HCT116 (cell line): Measurements from ENCODE around the gene MAP2K3. TPM values are rescaled to one million over a fixed set of nuclear protein-coding genes. Genes with fewer than 3 reads are reported as not detected.

ENCODE experiments used
- ATAC-seq: fragments of 200-7000 bp; cut with Tn5 transposase; 2 replicates; pipeline ENCODE4 v1.9.1; 2020; ENCODE audit warnings: mild to moderate bottlenecking, moderate library complexity
- BruUV-seq: library from RNA; stranded (reverse); fragments of 400-500 nt; replicated peaks from 2 replicates; lab custom pipeline; 2021; lab: Mats Ljungman, UMichigan
- CTCF ChIA-PET: fragments of 300-600 bp; sonication (Branson Sonifier 250); formaldehyde crosslinking; loops from one replicate; lab custom pipeline; 2021; ENCODE audit warnings: antibody characterized with exemption; lab: Charles Lee
- POLR2A ChIA-PET: fragments of 300-600, 350-600 bp; sonication (Branson Sonifier 250); formaldehyde crosslinking; loops from one replicate; lab custom pipeline; 2021; ENCODE audit warnings: antibody characterized with exemption; lab: Charles Lee
- RAD21 ChIA-PET, 2 experiments: fragments of 300-600 bp; sonication (Branson Sonifier 250); formaldehyde crosslinking; loops; one replicate each; lab custom pipeline; 2023; ENCODE audit warnings: low total read pairs in 2 of 2; ENCODE audit not compliant: uncharacterized antibody in 2 of 2, unreplicated experiment in 2 of 2, low non-redundant PET in 1 of 2; lab: Charles Lee
- DNase-seq: peaks from one replicate; pipeline ENCODE4 v3.0.0-alpha.2; 2010; ENCODE audit warnings: low read depth, low spot score
- H2AFZ ChIP-seq: fragments of 200-600 bp; shearing (Covaris generic), sonication (generic); 2 replicates; pipeline ENCODE4 v1.6.1; 2017; ENCODE audit warnings: low read depth, mixed run types, mixed read lengths, antibody characterized with exemption, low read length; ENCODE audit not compliant: poor library complexity, severe bottlenecking
- H3K27ac ChIP-seq: 2 replicates; pipeline ENCODE4 v1.5.1; 2012; ENCODE audit warnings: low read depth, low read length
- H3K27me3 ChIP-seq: fragments of 200-600 bp; sonication (generic); 2 replicates; pipeline ENCODE4 v1.6.1; 2016; ENCODE audit warnings: mixed run types, low read length, mixed read lengths; ENCODE audit not compliant: insufficient read depth
- H3K36me3 ChIP-seq, 2 experiments: fragments of 200-500 bp in 1 of 2; fragments of 200-600 bp in 1 of 2; sonication (Bioruptor generic) in 1 of 2; sonication (generic) in 1 of 2; 2 replicates each; pipeline versions ENCODE4 v1.5.1 to v1.6.1; 2014 to 2016; ENCODE audit warnings: low read length in 2 of 2, inconsistent platforms in 1 of 2, mixed read lengths in 1 of 2, mixed run types in 1 of 2; ENCODE audit not compliant: insufficient read depth in 2 of 2, control insufficient read depth in 1 of 2
- H3K4me1 ChIP-seq, 2 experiments: fragments of 200-600 bp in 1 of 2; sonication (generic) in 1 of 2; 2 replicates each; pipeline versions ENCODE4 v1.5.1 to v1.6.1; 2012 to 2017; ENCODE audit warnings: low read length in 2 of 2, inconsistent platforms in 1 of 2, mild to moderate bottlenecking in 1 of 2, mixed read lengths in 1 of 2, mixed run types in 1 of 2, moderate library complexity in 1 of 2; ENCODE audit not compliant: insufficient read depth in 2 of 2, control insufficient read depth in 1 of 2
- H3K4me2 ChIP-seq: fragments of 200-600 bp; sonication (generic); 2 replicates; pipeline ENCODE4 v1.6.1; 2017; ENCODE audit warnings: mixed run types, low read length, mixed read lengths
- H3K4me3 ChIP-seq, 2 experiments: fragments of 200-600 bp in 1 of 2; sonication (generic) in 1 of 2; replicated peaks in 1 of 2; 2 replicates each; pipeline ENCODE4 v1.5.1; 2011 to 2016; ENCODE audit warnings: low read length in 2 of 2, control low read depth in 1 of 2, low read depth in 1 of 2, mild to moderate bottlenecking in 1 of 2, mixed read lengths in 1 of 2, mixed run types in 1 of 2
- H3K79me2 ChIP-seq: fragments of 200-600 bp; sonication (generic); 2 replicates; pipeline ENCODE4 v1.6.1; 2017; ENCODE audit warnings: mild to moderate bottlenecking, mixed run types, low read length, moderate library complexity, mixed read lengths; ENCODE audit not compliant: insufficient read depth
- H3K9ac ChIP-seq: fragments of 200-600 bp; sonication (generic); 2 replicates; pipeline ENCODE4 v1.6.1; 2016; ENCODE audit warnings: low read length, mixed read lengths
- H3K9me2 ChIP-seq: fragments of 200-600 bp; sonication (generic), shearing (Covaris generic); 2 replicates; pipeline ENCODE4 v1.6.1; 2017; ENCODE audit warnings: mixed run types, mild to moderate bottlenecking, moderate library complexity; ENCODE audit not compliant: insufficient read depth
- H3K9me3 ChIP-seq, 2 experiments: fragments of 200-500 bp in 1 of 2; fragments of 200-600 bp in 1 of 2; sonication (Bioruptor generic) in 1 of 2; sonication (generic) in 1 of 2; 2 replicates each; pipeline ENCODE4 v1.6.1; 2014 to 2017; ENCODE audit warnings: low read length in 2 of 2, mixed read lengths in 2 of 2, inconsistent platforms in 1 of 2, low read depth in 1 of 2, mild to moderate bottlenecking in 1 of 2, mixed run types in 1 of 2, moderate library complexity in 1 of 2; ENCODE audit not compliant: control insufficient read depth in 1 of 2, insufficient read depth in 1 of 2
- H4K20me1 ChIP-seq: fragments of 200-600 bp; sonication (generic), shearing (Covaris generic); 2 replicates; pipeline ENCODE4 v1.6.1; 2017; ENCODE audit warnings: mixed run types, mild to moderate bottlenecking, moderate library complexity; ENCODE audit not compliant: insufficient read depth
- CBX3 ChIP-seq: IDR thresholded peaks from 2 replicates; pipeline ENCODE4 v1.6.1; 2012; ENCODE audit warnings: low read depth
- CEBPB ChIP-seq: IDR thresholded peaks from 2 replicates; pipeline ENCODE4 v1.6.1; 2012; ENCODE audit warnings: low read depth
- EGR1 ChIP-seq: IDR thresholded peaks from 2 replicates; pipeline ENCODE4 v1.6.1; 2012; ENCODE audit warnings: low read depth
- ELF1 ChIP-seq: IDR thresholded peaks from 2 replicates; pipeline ENCODE4 v1.6.1; 2012; ENCODE audit warnings: low read depth, borderline replicate concordance
- EZH2 ChIP-seq: fragments of 200-600 bp; sonication (generic); IDR thresholded peaks from 2 replicates; pipeline ENCODE4 v1.6.1; 2017; ENCODE audit warnings: antibody characterized with exemption, mixed run types
- EZH2phosphoT487 ChIP-seq: fragments of 200-600 bp; IDR thresholded peaks from 2 replicates; pipeline ENCODE4 v1.6.1; 2018; ENCODE audit warnings: antibody characterized with exemption, borderline replicate concordance
- FOSL1 ChIP-seq: IDR thresholded peaks from 2 replicates; pipeline ENCODE4 v1.6.1; 2012; ENCODE audit warnings: low read depth
- JUND ChIP-seq: IDR thresholded peaks from 2 replicates; pipeline ENCODE4 v1.6.1; 2012
- POLR2A ChIP-seq: IDR thresholded peaks from 2 replicates; pipeline ENCODE4 v1.7.0; 2011; ENCODE audit warnings: borderline replicate concordance; ENCODE audit not compliant: insufficient read depth, insufficient read length; ENCODE audit errors: extremely low read depth
- POLR2AphosphoS5 ChIP-seq: IDR thresholded peaks from 2 replicates; pipeline ENCODE4 v1.6.1; 2011; ENCODE audit warnings: mild to moderate bottlenecking, low read depth, low read length, moderate library complexity
- SP1 ChIP-seq: IDR thresholded peaks from 2 replicates; pipeline ENCODE4 v1.6.1; 2012; ENCODE audit warnings: low read depth
- SRF ChIP-seq: IDR thresholded peaks from 2 replicates; pipeline ENCODE4 v1.6.1; 2012; ENCODE audit warnings: low read depth
- TCF7L2 ChIP-seq: IDR thresholded peaks from 2 replicates; pipeline ENCODE4 v1.7.0; 2011; ENCODE audit warnings: borderline replicate concordance, inconsistent platforms; ENCODE audit not compliant: insufficient read depth, insufficient read length; ENCODE audit errors: extremely low read depth
- ZNF274 ChIP-seq: fragments of 200-500 bp; sonication (Bioruptor generic); IDR thresholded peaks from 2 replicates; pipeline ENCODE4 v1.6.1; 2014; ENCODE audit warnings: mild to moderate bottlenecking, low read depth, low read length, inconsistent platforms
- intact Hi-C: fragments of 100-400 bp; cut with micrococcal nuclease; formaldehyde crosslinking; loops from 2 replicates; pipeline ENCODE4 v1.10.0; 2022
- total RNA-seq: library from RNA; stranded (reverse); gene quantifications from one replicate; pipeline ENCODE4 v1.2.1, GENCODE V29; 2021; ENCODE audit not compliant: unreplicated experiment
- TF ChIP-seq, protein P1 (sequence below), 3 experiments: fragments of 200-600 bp in 1 of 3; sonication (generic) in 1 of 3; IDR thresholded peaks in 2 of 3; conservative IDR thresholded peaks in 1 of 3; 2 replicates each; pipeline ENCODE4 v1.5.1; 2012 to 2017; ENCODE audit warnings: low read depth in 2 of 3, low read length in 2 of 3, antibody characterized with exemption in 1 of 3, borderline replicate concordance in 1 of 3, control low read depth in 1 of 3, mild to moderate bottlenecking in 1 of 3, mixed read lengths in 1 of 3, mixed run types in 1 of 3, moderate library complexity in 1 of 3; ENCODE audit not compliant: insufficient read depth in 1 of 3
- TF ChIP-seq, protein P2 (sequence below): IDR thresholded peaks from 2 replicates; pipeline ENCODE4 v1.6.1; 2011; ENCODE audit warnings: mild to moderate bottlenecking, low read length, moderate library complexity; ENCODE audit not compliant: insufficient replicate concordance; ENCODE audit errors: extremely low read depth
- TF ChIP-seq, protein P3 (sequence below): IDR thresholded peaks from 2 replicates; pipeline ENCODE4 v1.6.1; 2012; ENCODE audit warnings: low read depth

Gene MAP2K3
- total RNA-seq, 1 experiment from 2014 or later = 96.7 TPM

DNA sequence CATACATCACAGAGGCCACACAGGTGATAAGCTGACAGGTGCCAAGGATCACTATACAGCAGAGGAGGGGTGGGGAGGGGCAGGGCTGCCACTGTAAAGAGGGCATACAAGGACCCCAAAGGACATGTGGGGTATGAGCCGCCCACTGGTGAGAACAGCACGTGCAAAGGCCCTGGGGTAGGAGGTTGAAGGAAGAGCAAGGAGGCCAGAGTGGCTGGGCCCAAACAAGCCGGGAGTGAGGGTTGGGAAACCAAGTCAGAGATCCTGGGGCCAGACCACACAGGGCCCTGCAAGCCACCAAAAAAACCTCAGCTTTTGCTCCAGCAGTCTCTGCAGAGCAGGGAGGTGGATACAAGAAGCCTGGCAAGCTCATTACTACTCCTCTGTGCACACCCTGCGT lies 37.8 kb upstream of the MAP2K3 start:
- ATAC-seq = no peak
- CTCF ChIA-PET = no interaction called here

More for the DNA sequence above, 37.8 kb upstream of the MAP2K3 start:
- POLR2A ChIA-PET = no interaction called here
- RAD21 ChIA-PET = no interaction called here
- Histone ChIP-seq H4K20me1 (no peaks in the 10 kb centered on the region), H3K9ac (no peak overlapping the region), H3K4me1 (peaks cover 5 to 14% of the 10 kb centered on the region in 2 experiments; a peak in 3 of 4 replicates), H3K4me3 (no peak overlapping the region), H2AFZ (no peak overlapping the region), H3K27ac (no peak overlapping the region), H3K9me3 (no peaks in the 10 kb centered on the region), H3K9me2 (no peaks in the 10 kb centered on the region), H3K79me2 (no peaks in the 10 kb centered on the region), H3K4me2 (no peak overlapping the region), H3K36me3 (no peaks in the 10 kb centered on the region), H3K27me3 (no peaks in the 10 kb centered on the region)
- intact Hi-C loops = no loop called here
- TF ChIP-seq SRF (no peak), SP1 (no peak), POLR2A (no peak), EGR1 (no peak), EZH2 (no peak), ZNF274 (no peak), JUND (no peak), ELF1 (no peak), CBX3 (no peak), FOSL1 (no peak), EZH2phosphoT487 (no peak), POLR2AphosphoS5 (no peak), CEBPB (no peak), TCF7L2 (no peak)
- TF ChIP-seq, protein P1, sequence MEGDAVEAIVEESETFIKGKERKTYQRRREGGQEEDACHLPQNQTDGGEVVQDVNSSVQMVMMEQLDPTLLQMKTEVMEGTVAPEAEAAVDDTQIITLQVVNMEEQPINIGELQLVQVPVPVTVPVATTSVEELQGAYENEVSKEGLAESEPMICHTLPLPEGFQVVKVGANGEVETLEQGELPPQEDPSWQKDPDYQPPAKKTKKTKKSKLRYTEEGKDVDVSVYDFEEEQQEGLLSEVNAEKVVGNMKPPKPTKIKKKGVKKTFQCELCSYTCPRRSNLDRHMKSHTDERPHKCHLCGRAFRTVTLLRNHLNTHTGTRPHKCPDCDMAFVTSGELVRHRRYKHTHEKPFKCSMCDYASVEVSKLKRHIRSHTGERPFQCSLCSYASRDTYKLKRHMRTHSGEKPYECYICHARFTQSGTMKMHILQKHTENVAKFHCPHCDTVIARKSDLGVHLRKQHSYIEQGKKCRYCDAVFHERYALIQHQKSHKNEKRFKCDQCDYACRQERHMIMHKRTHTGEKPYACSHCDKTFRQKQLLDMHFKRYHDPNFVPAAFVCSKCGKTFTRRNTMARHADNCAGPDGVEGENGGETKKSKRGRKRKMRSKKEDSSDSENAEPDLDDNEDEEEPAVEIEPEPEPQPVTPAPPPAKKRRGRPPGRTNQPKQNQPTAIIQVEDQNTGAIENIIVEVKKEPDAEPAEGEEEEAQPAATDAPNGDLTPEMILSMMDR (IDR thresholded peaks at IDR 0.05 in 2 of 3, conservative IDR thresholded peaks at IDR 0.05 in 1 of 3; ENCODE audit: borderline replicate concordance in 1 of 3, insufficient read depth in 1 of 3, low read depth in 2 of 3, low read length in 2 of 3) = no peak
- TF ChIP-seq, protein P2, sequence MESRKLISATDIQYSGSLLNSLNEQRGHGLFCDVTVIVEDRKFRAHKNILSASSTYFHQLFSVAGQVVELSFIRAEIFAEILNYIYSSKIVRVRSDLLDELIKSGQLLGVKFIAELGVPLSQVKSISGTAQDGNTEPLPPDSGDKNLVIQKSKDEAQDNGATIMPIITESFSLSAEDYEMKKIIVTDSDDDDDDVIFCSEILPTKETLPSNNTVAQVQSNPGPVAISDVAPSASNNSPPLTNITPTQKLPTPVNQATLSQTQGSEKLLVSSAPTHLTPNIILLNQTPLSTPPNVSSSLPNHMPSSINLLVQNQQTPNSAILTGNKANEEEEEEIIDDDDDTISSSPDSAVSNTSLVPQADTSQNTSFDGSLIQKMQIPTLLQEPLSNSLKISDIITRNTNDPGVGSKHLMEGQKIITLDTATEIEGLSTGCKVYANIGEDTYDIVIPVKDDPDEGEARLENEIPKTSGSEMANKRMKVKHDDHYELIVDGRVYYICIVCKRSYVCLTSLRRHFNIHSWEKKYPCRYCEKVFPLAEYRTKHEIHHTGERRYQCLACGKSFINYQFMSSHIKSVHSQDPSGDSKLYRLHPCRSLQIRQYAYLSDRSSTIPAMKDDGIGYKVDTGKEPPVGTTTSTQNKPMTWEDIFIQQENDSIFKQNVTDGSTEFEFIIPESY = no peak
- TF ChIP-seq, protein P3, sequence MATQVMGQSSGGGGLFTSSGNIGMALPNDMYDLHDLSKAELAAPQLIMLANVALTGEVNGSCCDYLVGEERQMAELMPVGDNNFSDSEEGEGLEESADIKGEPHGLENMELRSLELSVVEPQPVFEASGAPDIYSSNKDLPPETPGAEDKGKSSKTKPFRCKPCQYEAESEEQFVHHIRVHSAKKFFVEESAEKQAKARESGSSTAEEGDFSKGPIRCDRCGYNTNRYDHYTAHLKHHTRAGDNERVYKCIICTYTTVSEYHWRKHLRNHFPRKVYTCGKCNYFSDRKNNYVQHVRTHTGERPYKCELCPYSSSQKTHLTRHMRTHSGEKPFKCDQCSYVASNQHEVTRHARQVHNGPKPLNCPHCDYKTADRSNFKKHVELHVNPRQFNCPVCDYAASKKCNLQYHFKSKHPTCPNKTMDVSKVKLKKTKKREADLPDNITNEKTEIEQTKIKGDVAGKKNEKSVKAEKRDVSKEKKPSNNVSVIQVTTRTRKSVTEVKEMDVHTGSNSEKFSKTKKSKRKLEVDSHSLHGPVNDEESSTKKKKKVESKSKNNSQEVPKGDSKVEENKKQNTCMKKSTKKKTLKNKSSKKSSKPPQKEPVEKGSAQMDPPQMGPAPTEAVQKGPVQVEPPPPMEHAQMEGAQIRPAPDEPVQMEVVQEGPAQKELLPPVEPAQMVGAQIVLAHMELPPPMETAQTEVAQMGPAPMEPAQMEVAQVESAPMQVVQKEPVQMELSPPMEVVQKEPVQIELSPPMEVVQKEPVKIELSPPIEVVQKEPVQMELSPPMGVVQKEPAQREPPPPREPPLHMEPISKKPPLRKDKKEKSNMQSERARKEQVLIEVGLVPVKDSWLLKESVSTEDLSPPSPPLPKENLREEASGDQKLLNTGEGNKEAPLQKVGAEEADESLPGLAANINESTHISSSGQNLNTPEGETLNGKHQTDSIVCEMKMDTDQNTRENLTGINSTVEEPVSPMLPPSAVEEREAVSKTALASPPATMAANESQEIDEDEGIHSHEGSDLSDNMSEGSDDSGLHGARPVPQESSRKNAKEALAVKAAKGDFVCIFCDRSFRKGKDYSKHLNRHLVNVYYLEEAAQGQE = no peak
- no peak for DNase-seq
- BruUV-seq = no TSS peak
